HepG2 (cell line): Measurements from ENCODE around the gene AK9. TPM values are rescaled to one million over a fixed set of nuclear protein-coding genes. Genes with fewer than 3 reads are reported as not detected.

ENCODE experiments used
- ATAC-seq: fragments of 200-7000 bp; cut with Tn5 transposase; 3 replicates; pipeline ENCODE4 v1.9.1; 2020; ENCODE audit warnings: mild to moderate bottlenecking, moderate library complexity
- BruUV-seq: library from RNA; stranded (reverse); fragments of 400-500 nt; replicated peaks from 2 replicates; lab custom pipeline; 2021; lab: Mats Ljungman, UMichigan
- CTCF ChIA-PET: fragments of 300-600 bp; formaldehyde crosslinking; extraction: SDS; loops from one replicate; lab custom pipeline; 2021; ENCODE audit warnings: low total read pairs, inconsistent platforms, low intra/inter-chr PET ratio; lab: Yijun Ruan, JAX
- POLR2A ChIA-PET: fragments of 350-600 bp; sonication (Branson Sonifier 250); formaldehyde crosslinking; loops from one replicate; lab custom pipeline; 2020; ENCODE audit warnings: antibody characterized with exemption, inconsistent platforms; lab: Yijun Ruan, JAX
- DNase-seq: peaks from one replicate; pipeline ENCODE4 v3.0.0-alpha.2; 2015; ENCODE audit warnings: low spot score
- FAIRE-seq: peaks from 3 replicates; lab custom pipeline; 2011; peaks lifted over from hg19 to GRCh38; lab: Jason Lieb, UNC
- H2AFZ ChIP-seq: one replicate; pipeline ENCODE4 v1.6.1; 2011; ENCODE audit warnings: low read length, inconsistent platforms
- H3K27ac ChIP-seq: fragments of 300-600 bp; 3 replicates; pipeline ENCODE4 v1.8.0; 2011; ENCODE audit warnings: mixed run types, mild to moderate bottlenecking, mixed read lengths, low read length, inconsistent platforms; ENCODE audit not compliant: insufficient read depth; ENCODE audit errors: extremely low read length
- H3K27me3 ChIP-seq, 2 experiments: fragments of 200-600 bp in 1 of 2; 2 replicates in 1 of 2; 3 replicates in 1 of 2; pipeline versions ENCODE4 v1.6.0 to v1.8.0; 2011; ENCODE audit warnings: low read length in 2 of 2, mild to moderate bottlenecking in 2 of 2, moderate library complexity in 2 of 2, inconsistent platforms in 1 of 2; ENCODE audit not compliant: insufficient read depth in 2 of 2, control insufficient read depth in 1 of 2
- H3K36me3 ChIP-seq, 2 experiments: fragments of 200-600 bp in 1 of 2; replicated peaks in 1 of 2; 2 replicates in 1 of 2; 3 replicates in 1 of 2; pipeline versions ENCODE4 v1.5.1 to v1.8.0; 2011; ENCODE audit warnings: low read length in 2 of 2, inconsistent platforms in 1 of 2; ENCODE audit not compliant: insufficient read depth in 2 of 2, control insufficient read depth in 1 of 2
- H3K4me1 ChIP-seq: 2 replicates; pipeline ENCODE4 v1.5.1; 2012; ENCODE audit warnings: low read length, inconsistent platforms; ENCODE audit not compliant: insufficient read depth
- H3K4me2 ChIP-seq: 2 replicates; pipeline ENCODE4 v1.6.0; 2011; ENCODE audit warnings: low read depth, low read length, inconsistent platforms
- H3K4me3 ChIP-seq, 3 experiments: fragments of 200-600 bp in 1 of 3; sonication (generic), shearing (Covaris generic) in 1 of 3; replicated peaks in 1 of 3; 2 replicates each; pipeline ENCODE4 v1.5.1; 2011 to 2016; ENCODE audit warnings: low read length in 3 of 3, inconsistent platforms in 2 of 3, low read depth in 2 of 3, mild to moderate bottlenecking in 2 of 3, control low read depth in 1 of 3, mixed read lengths in 1 of 3; ENCODE audit not compliant: insufficient read depth in 1 of 3
- H3K79me2 ChIP-seq: one replicate; pipeline ENCODE4 v1.6.1; 2011; ENCODE audit warnings: low read length, inconsistent platforms; ENCODE audit not compliant: insufficient read depth
- H3K9ac ChIP-seq: 2 replicates; pipeline ENCODE4 v1.6.0; 2011; ENCODE audit warnings: mild to moderate bottlenecking, low read depth, low read length, inconsistent platforms; ENCODE audit not compliant: insufficient read depth
- H3K9me3 ChIP-seq: 2 replicates; pipeline ENCODE4 v1.5.1; 2012; ENCODE audit warnings: mild to moderate bottlenecking, low read length
- H4K20me1 ChIP-seq: 2 replicates; pipeline ENCODE4 v1.6.0; 2011; ENCODE audit warnings: inconsistent platforms, mild to moderate bottlenecking, low read length, moderate library complexity; ENCODE audit not compliant: insufficient read depth
- MTF2 ChIP-seq: sonication (generic); formaldehyde crosslinking; IDR thresholded peaks from 2 replicates; pipeline ENCODE4 v1.5.0; 2020; ENCODE audit warnings: missing genetic modification reagents, borderline replicate concordance
- MZF1 ChIP-seq: sonication (generic); formaldehyde crosslinking; IDR thresholded peaks from 2 replicates; pipeline ENCODE4 v1.8.1; 2023; ENCODE audit warnings: mild to moderate bottlenecking, missing genetic modification reagents, borderline replicate concordance
- SAP130 ChIP-seq: IDR thresholded peaks from 2 replicates; pipeline ENCODE4 v1.6.1; 2016; ENCODE audit warnings: low read depth
- TCF7 ChIP-seq: sonication (generic); IDR thresholded peaks from 2 replicates; pipeline ENCODE4 v1.6.1; 2016; ENCODE audit warnings: antibody characterized with exemption, low read depth
- ZNF337 ChIP-seq: sonication (generic); formaldehyde crosslinking; IDR thresholded peaks from 2 replicates; pipeline ENCODE4 v1.5.1; 2020; ENCODE audit warnings: missing genetic modification reagents, low read depth, mild to moderate bottlenecking, borderline replicate concordance
- ZNF816 ChIP-seq: sonication (generic); formaldehyde crosslinking; IDR thresholded peaks from 2 replicates; pipeline ENCODE4 v1.8.0; 2022; ENCODE audit warnings: missing genetic modification reagents, mild to moderate bottlenecking, borderline replicate concordance
- WGBS: methylation state at CpG from one replicate; pipeline ENCODE4 v1.1.6; 2017; ENCODE audit warnings: low lambda C conversion rate; 5-methylcytosine and 5-hydroxymethylcytosine counted together
- in situ Hi-C: cut with HindIII; loops from 2 replicates; pipeline ENCODE4 v1.10.0; 2017; ENCODE audit warnings: low pct_unique_long_range_greater_than_20kb; ENCODE audit not compliant: extremely low pct_ligation_motif_present
- intact Hi-C: fragments of 100-400 bp; cut with micrococcal nuclease; formaldehyde crosslinking; loops from one replicate; pipeline ENCODE4 v1.10.0; 2022; ENCODE audit not compliant: unreplicated experiment
- polyA plus RNA-seq, 8 experiments: library from polyadenylated mRNA; depleted of rRNA in 3 of 8; stranded (reverse) in 7 of 8; unstranded in 1 of 8; fragments of >200 nt; fragmentation: Illumina TruSeq in 4 of 8; extraction: Trizol in 4 of 8; gene quantifications; 2 replicates each; pipeline versions ENCODE4 v1.2.1 to v1.2.3, GENCODE V29; 2011 to 2016; ENCODE audit warnings: low read depth in 4 of 8, missing spikeins in 1 of 8, mixed read lengths in 1 of 8; ENCODE audit not compliant: insufficient read depth in 1 of 8
- total RNA-seq, 5 experiments: library from RNA; depleted of rRNA; stranded (reverse); fragments of >200 nt; fragmentation: Illumina TruSeq; extraction: Trizol; gene quantifications; 2 replicates each; pipeline ENCODE4 v1.2.3, GENCODE V29; 2016; ENCODE audit warnings: low read depth in 1 of 5
- TF ChIP-seq, protein P1 (sequence below): IDR thresholded peaks from 2 replicates; pipeline ENCODE4 v1.6.1; 2016; ENCODE audit warnings: mild to moderate bottlenecking, missing biosample characterization, missing genetic modification reagents
- TF ChIP-seq, protein P2 (sequence below): sonication (generic); formaldehyde crosslinking; conservative IDR thresholded peaks from 2 replicates; pipeline ENCODE4 v1.8.1; 2023; ENCODE audit warnings: missing genetic modification reagents
- TF ChIP-seq, protein P3 (sequence below): fragments of 450-650 bp; IDR thresholded peaks from 2 replicates; pipeline ENCODE4 v1.6.1; 2016
- TF ChIP-seq, protein P4 (sequence below), 2 experiments: IDR thresholded peaks; 2 replicates each; pipeline ENCODE4 v1.6.1; 2011 to 2012; ENCODE audit warnings: low read length in 2 of 2, borderline replicate concordance in 1 of 2, low read depth in 1 of 2, mild to moderate bottlenecking in 1 of 2, moderate library complexity in 1 of 2
- TF ChIP-seq, protein P5 (sequence below): fragments of 450-650 bp; IDR thresholded peaks from 2 replicates; pipeline ENCODE4 v1.6.1; 2017

Gene AK9
- total and polyA plus RNA-seq, 2 of the 13 experiments (the other 11 are each of a cell fraction or from before 2014, with no cell fraction given) = 3.2 to 4.8 TPM

DNA sequence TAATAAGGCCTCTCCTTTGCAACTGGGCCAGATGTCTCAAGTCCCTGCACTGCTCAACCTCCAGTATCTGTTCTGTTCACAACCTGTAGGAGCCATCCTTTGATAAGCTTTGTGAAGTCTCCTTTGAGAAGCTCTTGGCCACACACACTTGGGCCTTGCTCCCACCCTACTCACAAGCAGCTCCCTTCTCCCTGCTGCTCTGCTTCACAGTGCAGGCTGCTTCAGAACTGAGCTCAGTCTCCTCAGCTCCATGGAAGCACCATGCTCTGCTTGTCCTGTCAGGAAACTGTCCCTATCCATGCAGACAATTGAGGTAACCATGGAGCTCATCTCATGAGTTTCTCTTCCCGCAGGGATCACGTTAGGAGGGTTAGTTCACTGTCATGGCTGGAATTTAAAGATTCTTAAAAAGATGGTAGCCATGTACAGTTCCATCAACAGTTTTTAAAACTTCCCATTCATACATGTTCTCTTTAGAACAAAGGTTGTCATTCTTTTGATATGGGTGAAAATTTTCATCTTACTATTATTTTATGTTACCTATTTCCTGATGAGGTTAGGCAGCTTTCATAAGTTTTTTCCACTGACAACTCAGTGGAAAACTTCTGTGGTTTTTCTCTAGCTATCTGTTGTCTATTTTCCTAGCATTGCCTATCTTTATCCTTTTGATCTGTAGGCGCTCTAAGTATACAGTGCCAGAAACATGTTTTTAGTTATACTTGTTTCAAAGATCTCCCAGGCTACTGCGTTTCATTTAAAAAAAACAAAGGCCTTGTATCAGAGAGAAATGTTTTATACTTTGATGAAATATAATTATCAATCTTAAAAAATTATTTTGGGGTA, 62.6 kb downstream of the AK9 start:
- no peak overlapping the region for H3K4me2 ChIP-seq
- ATAC-seq (no peak), DNase-seq (no peak), FAIRE-seq (no peak)
- H2AFZ ChIP-seq = no peak overlapping the region
- peaks cover 4% of the 10 kb centered on the region; the same call in 1 of the 2 replicates for H3K4me1 ChIP-seq
- no peak overlapping the region for H3K27ac ChIP-seq
- H4K20me1 ChIP-seq = no peaks in the 10 kb centered on the region
- H3K27me3 ChIP-seq = no peaks in the 10 kb centered on the region
- no peaks in the 10 kb centered on the region for H3K9me3 ChIP-seq
- no peaks in the 10 kb centered on the region for H3K36me3 ChIP-seq
- WGBS = 74% methylated on average over 4 of the region's 4 CpGs
- H3K4me3 ChIP-seq = no peak overlapping the region
- CTCF ChIA-PET = no interaction called here
- in situ Hi-C loops = no loop called here
- no peak overlapping the region for H3K9ac ChIP-seq
- no TSS peak for BruUV-seq
- no peaks in the 10 kb centered on the region for H3K79me2 ChIP-seq
- intact Hi-C loops = no loop called here
- POLR2A ChIA-PET = no interaction called here
- TF ChIP-seq, protein P1, sequence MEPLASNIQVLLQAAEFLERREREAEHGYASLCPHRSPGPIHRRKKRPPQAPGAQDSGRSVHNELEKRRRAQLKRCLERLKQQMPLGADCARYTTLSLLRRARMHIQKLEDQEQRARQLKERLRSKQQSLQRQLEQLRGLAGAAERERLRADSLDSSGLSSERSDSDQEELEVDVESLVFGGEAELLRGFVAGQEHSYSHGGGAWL (CRISPR knock-in tag) = no peak
- TF ChIP-seq, protein P2, sequence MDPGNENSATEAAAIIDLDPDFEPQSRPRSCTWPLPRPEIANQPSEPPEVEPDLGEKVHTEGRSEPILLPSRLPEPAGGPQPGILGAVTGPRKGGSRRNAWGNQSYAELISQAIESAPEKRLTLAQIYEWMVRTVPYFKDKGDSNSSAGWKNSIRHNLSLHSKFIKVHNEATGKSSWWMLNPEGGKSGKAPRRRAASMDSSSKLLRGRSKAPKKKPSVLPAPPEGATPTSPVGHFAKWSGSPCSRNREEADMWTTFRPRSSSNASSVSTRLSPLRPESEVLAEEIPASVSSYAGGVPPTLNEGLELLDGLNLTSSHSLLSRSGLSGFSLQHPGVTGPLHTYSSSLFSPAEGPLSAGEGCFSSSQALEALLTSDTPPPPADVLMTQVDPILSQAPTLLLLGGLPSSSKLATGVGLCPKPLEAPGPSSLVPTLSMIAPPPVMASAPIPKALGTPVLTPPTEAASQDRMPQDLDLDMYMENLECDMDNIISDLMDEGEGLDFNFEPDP (CRISPR knock-in tag) = no peak
- TF ChIP-seq, protein P3, sequence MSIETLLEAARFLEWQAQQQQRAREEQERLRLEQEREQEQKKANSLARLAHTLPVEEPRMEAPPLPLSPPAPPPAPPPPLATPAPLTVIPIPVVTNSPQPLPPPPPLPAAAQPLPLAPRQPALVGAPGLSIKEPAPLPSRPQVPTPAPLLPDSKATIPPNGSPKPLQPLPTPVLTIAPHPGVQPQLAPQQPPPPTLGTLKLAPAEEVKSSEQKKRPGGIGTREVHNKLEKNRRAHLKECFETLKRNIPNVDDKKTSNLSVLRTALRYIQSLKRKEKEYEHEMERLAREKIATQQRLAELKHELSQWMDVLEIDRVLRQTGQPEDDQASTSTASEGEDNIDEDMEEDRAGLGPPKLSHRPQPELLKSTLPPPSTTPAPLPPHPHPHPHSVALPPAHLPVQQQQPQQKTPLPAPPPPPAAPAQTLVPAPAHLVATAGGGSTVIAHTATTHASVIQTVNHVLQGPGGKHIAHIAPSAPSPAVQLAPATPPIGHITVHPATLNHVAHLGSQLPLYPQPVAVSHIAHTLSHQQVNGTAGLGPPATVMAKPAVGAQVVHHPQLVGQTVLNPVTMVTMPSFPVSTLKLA = no peak
- TF ChIP-seq SAP130 (CRISPR knock-in tag) (no peak), ZNF816 (CRISPR knock-in tag) (no peak), MZF1 (CRISPR knock-in tag) (no peak), ZNF337 (CRISPR knock-in tag) (no peak), TCF7 (no peak), MTF2 (CRISPR knock-in tag) (no peak)
- TF ChIP-seq, protein P4, sequence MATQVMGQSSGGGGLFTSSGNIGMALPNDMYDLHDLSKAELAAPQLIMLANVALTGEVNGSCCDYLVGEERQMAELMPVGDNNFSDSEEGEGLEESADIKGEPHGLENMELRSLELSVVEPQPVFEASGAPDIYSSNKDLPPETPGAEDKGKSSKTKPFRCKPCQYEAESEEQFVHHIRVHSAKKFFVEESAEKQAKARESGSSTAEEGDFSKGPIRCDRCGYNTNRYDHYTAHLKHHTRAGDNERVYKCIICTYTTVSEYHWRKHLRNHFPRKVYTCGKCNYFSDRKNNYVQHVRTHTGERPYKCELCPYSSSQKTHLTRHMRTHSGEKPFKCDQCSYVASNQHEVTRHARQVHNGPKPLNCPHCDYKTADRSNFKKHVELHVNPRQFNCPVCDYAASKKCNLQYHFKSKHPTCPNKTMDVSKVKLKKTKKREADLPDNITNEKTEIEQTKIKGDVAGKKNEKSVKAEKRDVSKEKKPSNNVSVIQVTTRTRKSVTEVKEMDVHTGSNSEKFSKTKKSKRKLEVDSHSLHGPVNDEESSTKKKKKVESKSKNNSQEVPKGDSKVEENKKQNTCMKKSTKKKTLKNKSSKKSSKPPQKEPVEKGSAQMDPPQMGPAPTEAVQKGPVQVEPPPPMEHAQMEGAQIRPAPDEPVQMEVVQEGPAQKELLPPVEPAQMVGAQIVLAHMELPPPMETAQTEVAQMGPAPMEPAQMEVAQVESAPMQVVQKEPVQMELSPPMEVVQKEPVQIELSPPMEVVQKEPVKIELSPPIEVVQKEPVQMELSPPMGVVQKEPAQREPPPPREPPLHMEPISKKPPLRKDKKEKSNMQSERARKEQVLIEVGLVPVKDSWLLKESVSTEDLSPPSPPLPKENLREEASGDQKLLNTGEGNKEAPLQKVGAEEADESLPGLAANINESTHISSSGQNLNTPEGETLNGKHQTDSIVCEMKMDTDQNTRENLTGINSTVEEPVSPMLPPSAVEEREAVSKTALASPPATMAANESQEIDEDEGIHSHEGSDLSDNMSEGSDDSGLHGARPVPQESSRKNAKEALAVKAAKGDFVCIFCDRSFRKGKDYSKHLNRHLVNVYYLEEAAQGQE (IDR thresholded peaks at IDR 0.05; ENCODE audit: borderline replicate concordance in 1 of 2, low read depth in 1 of 2, low read length in 2 of 2) = no peak
- TF ChIP-seq, protein P5, sequence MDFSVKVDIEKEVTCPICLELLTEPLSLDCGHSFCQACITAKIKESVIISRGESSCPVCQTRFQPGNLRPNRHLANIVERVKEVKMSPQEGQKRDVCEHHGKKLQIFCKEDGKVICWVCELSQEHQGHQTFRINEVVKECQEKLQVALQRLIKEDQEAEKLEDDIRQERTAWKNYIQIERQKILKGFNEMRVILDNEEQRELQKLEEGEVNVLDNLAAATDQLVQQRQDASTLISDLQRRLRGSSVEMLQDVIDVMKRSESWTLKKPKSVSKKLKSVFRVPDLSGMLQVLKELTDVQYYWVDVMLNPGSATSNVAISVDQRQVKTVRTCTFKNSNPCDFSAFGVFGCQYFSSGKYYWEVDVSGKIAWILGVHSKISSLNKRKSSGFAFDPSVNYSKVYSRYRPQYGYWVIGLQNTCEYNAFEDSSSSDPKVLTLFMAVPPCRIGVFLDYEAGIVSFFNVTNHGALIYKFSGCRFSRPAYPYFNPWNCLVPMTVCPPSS = no peak
